Naive thymus-derived CD4-positive, alpha-beta T cell (primary cell): Measurements from ENCODE around the gene LRFN2. TPM values are rescaled to one million over a fixed set of nuclear protein-coding genes. Genes with fewer than 3 reads are reported as not detected.

ENCODE experiments used
- ATAC-seq: fragments of 150-1000 bp; cut with Tn5 transposase; 2 replicates; pipeline ENCODE4 v1.10.0; 2021; ENCODE audit warnings: mild to moderate bottlenecking, moderate library complexity
- CTCF ChIA-PET: fragments of 350-600 bp; sonication (Branson Sonifier 250); formaldehyde crosslinking; loops from one replicate; lab custom pipeline; 2021; ENCODE audit warnings: antibody characterized with exemption; lab: Charles Lee
- POLR2A ChIA-PET: fragments of 350-600 bp; sonication (Branson Sonifier 250); formaldehyde crosslinking; loops from one replicate; lab custom pipeline; 2021; ENCODE audit warnings: antibody characterized with exemption, inconsistent platforms; lab: Charles Lee
- DNase-seq, 9 donors: peaks; one replicate each; pipeline versions ENCODE4 v3.0.0 to v3.0.0-alpha.2; 2020 to 2022; ENCODE audit warnings: mixed read lengths in 1 of 9
- H3K27ac ChIP-seq: one replicate; pipeline ENCODE4 v1.7.0; 2013; ENCODE audit warnings: mild to moderate bottlenecking, low read depth, low read length, moderate library complexity
- H3K27me3 ChIP-seq, 2 donors: one replicate each; pipeline ENCODE4 v1.7.0; 2013; ENCODE audit warnings: low read length in 2 of 2, mild to moderate bottlenecking in 2 of 2, moderate library complexity in 2 of 2; ENCODE audit not compliant: control insufficient read depth in 2 of 2, insufficient read depth in 2 of 2
- H3K36me3 ChIP-seq, 3 experiments: 1 replicate in 2 of 3; 2 replicates in 1 of 3; pipeline ENCODE4 v1.7.0; 2013; ENCODE audit warnings: low read length in 3 of 3, mild to moderate bottlenecking in 3 of 3, moderate library complexity in 1 of 3; ENCODE audit not compliant: insufficient read depth in 3 of 3, control insufficient read depth in 2 of 3
- H3K4me1 ChIP-seq, 2 donors: one replicate each; pipeline ENCODE4 v1.7.0; 2013; ENCODE audit warnings: low read length in 2 of 2, mild to moderate bottlenecking in 2 of 2, moderate library complexity in 1 of 2; ENCODE audit not compliant: control insufficient read depth in 2 of 2, insufficient read depth in 2 of 2
- H3K4me3 ChIP-seq: 2 replicates; pipeline ENCODE4 v1.7.0; 2013; ENCODE audit warnings: mild to moderate bottlenecking, low read length
- H3K9me3 ChIP-seq, 3 experiments: 1 replicate in 2 of 3; 2 replicates in 1 of 3; pipeline ENCODE4 v1.7.0; 2013; ENCODE audit warnings: low read length in 3 of 3; ENCODE audit not compliant: control insufficient read depth in 2 of 3
- H3K27ac Mint-ChIP-seq, 9 donors: one replicate each; pipeline ENCODE4 v1.8.0; 2020 to 2022; ENCODE audit warnings: mixed read lengths in 9 of 9, mild to moderate bottlenecking in 8 of 9, moderate library complexity in 5 of 9, inconsistent platforms in 2 of 9
- H3K27me3 Mint-ChIP-seq, 5 donors: one replicate each; pipeline ENCODE4 v1.8.0; 2021 to 2022; ENCODE audit warnings: mixed read lengths in 5 of 5, mild to moderate bottlenecking in 1 of 5
- H3K36me3 Mint-ChIP-seq, 5 donors: one replicate each; pipeline ENCODE4 v1.8.0; 2020 to 2022; ENCODE audit warnings: mixed read lengths in 5 of 5, mild to moderate bottlenecking in 3 of 5, inconsistent platforms in 1 of 5
- H3K4me1 Mint-ChIP-seq, 7 donors: one replicate each; pipeline ENCODE4 v1.8.0; 2020 to 2022; ENCODE audit warnings: mixed read lengths in 7 of 7, mild to moderate bottlenecking in 3 of 7, inconsistent platforms in 1 of 7
- H3K4me3 Mint-ChIP-seq, 10 donors: one replicate each; pipeline ENCODE4 v1.8.0; 2020 to 2022; ENCODE audit warnings: mild to moderate bottlenecking in 10 of 10, mixed read lengths in 10 of 10, moderate library complexity in 6 of 10, inconsistent platforms in 2 of 10
- H3K9me3 Mint-ChIP-seq, 11 donors: one replicate each; pipeline ENCODE4 v1.8.0; 2020 to 2022; ENCODE audit warnings: mixed read lengths in 11 of 11, mild to moderate bottlenecking in 4 of 11, inconsistent platforms in 1 of 11, moderate library complexity in 1 of 11
- intact Hi-C, 2 donors: fragments of 100-400 bp; cut with micrococcal nuclease; formaldehyde crosslinking; loops; one replicate each; pipeline ENCODE4 v1.15.1; 2023
- polyA plus RNA-seq, 2 donors: library from polyadenylated mRNA; unstranded; fragments of 300-500 nt; fragmentation: Illumina TruSeq; gene quantifications; one replicate each; pipeline ENCODE4 v1.2.3, GENCODE V29; 2021
- total RNA-seq, 6 experiments: library from RNA in 5 of 6; stranded (reverse) in 5 of 6; gene quantifications; 1 replicate in 5 of 6; 2 replicates in 1 of 6; pipeline ENCODE4 v1.2.3 and lab custom pipeline; 2021 to 2026

LRFN2 gene
- total and polyA plus RNA-seq, 7 experiments from 2014 or later = 0.13 to 4.6 (median 0.43) TPM; not detected in 2

- H3K4me3 ChIP-seq = no peak overlapping the region
- H3K27me3 Mint-ChIP-seq = peaks cover 0 to 5% (median 0%) of the 10 kb centered on the region in 5 donors
- no peak overlapping the region for H3K27ac ChIP-seq
- no peaks in the 10 kb centered on the region for H3K4me1 ChIP-seq
- no peaks in the 10 kb centered on the region for H3K27me3 ChIP-seq
- no peaks in the 10 kb centered on the region for H3K9me3 ChIP-seq
- POLR2A ChIA-PET = no interaction called here
- ATAC-seq (peak; percentile 19), DNase-seq (no peak)
- intact Hi-C loops = no loop called here
- no peaks in the 10 kb centered on the region for H3K36me3 Mint-ChIP-seq
- peaks cover 0 to 3% (median 0%) of the 10 kb centered on the region in 7 donors for H3K4me1 Mint-ChIP-seq
- H3K4me3 Mint-ChIP-seq = no peak overlapping the region
- CTCF ChIA-PET = no interaction called here
- H3K9me3 Mint-ChIP-seq = no peaks in the 10 kb centered on the region
- no peaks in the 10 kb centered on the region for H3K36me3 ChIP-seq
- no peak overlapping the region for H3K27ac Mint-ChIP-seq
Observed at GRCh38 chr6:40543776-40544175, 43.4 kb downstream of the LRFN2 start.

- ChIA-PET POLR2A (no interaction called here), CTCF (no interaction called here)
- H3K36me3 Mint-ChIP-seq = no peaks in the 10 kb centered on the region
- Histone ChIP-seq H3K9me3 (no peaks in the 10 kb centered on the region), H3K36me3 (no peaks in the 10 kb centered on the region), H3K27me3 (no peaks in the 10 kb centered on the region), H3K27ac (no peak overlapping the region), H3K4me1 (no peaks in the 10 kb centered on the region), H3K4me3 (no peak overlapping the region)
- intact Hi-C loops = no loop called here
- no peak for DNase-seq
- H3K4me3 Mint-ChIP-seq = no peak overlapping the region
- H3K4me1 Mint-ChIP-seq = peaks cover 0 to 3% (median 0%) of the 10 kb centered on the region in 7 donors
- no peaks in the 10 kb centered on the region for H3K9me3 Mint-ChIP-seq
- no peak overlapping the region for H3K27ac Mint-ChIP-seq
- peaks cover 0 to 5% (median 2%) of the 10 kb centered on the region in 5 donors for H3K27me3 Mint-ChIP-seq
- ATAC-seq = no peak
Observed at GRCh38 chr6:40543146-40543545, 44.0 kb downstream of the LRFN2 start.

DNA sequence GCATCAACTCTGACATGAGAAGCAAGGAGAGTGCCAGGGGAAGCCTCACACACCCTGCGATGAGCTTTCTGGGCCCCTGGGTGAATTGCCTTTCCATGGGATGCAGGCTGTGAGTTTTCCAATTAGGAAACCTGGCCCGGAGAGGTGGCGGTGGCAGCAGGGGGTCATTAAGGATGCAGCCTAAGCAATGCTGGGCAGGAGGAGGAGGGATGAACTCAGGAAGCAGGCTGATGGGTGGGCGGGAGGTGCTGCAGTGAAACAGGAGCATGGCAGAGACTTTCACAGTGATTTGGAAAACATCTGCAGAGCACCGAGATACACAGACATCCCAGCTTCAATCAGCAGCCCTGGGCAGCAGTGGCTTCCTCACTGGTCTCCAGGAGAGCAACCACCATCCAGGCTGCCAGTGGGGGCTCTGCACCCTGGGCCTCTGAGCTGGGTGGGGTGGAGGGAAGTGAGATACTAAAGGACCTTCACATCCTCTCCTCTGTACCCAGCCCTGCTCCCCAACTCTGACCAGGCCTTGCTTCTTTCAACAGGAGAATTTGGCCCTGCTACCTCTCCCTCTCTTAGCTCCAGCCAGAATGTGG is 44.9 kb downstream of the LRFN2 start:
- ChIA-PET CTCF (no interaction called here), POLR2A (no interaction called here)
- no peak for DNase-seq

DNA sequence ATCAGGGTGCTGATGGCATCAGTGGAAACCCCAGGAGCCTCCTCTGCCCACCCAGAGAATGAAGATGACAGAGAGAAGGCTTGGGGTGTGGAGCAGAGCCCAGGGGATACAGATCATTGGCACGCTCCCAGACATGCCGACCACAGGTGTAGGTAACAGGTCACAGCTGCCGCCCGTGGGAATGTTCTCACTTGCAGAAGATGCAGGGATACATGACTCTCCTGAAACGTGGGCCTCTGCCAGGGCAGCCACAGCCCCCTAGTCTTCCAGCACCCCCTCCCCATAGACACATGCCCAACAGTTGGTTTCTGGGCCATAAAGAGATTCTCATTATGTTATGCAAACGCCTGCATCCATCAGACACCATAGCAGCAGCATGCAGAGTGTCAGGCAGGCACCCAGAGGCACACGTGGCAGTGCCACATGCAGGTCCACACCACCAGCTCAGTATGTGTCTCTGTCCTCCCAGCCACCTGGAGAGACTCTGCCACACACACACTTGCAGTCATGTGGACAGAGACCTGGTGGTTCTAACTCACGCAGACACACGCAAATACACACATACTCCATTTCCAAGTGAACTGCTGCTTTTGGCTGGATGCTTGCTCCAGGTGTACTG is 45.5 kb downstream of the LRFN2 start:
- ChIA-PET POLR2A (no interaction called here), CTCF (no interaction called here)
- Mint-ChIP-seq H3K4me3 (peak overlapping the region in 1 of 10 donors; percentile 45), H3K4me1 (peaks cover 0 to 3% (median 0%) of the 10 kb centered on the region in 7 donors), H3K27ac (no peak overlapping the region), H3K9me3 (peaks cover 0 to 2% (median 0%) of the 10 kb centered on the region in 11 donors), H3K36me3 (no peaks in the 10 kb centered on the region), H3K27me3 (peaks cover 0 to 4% (median 0%) of the 10 kb centered on the region in 5 donors)
- H3K36me3 ChIP-seq = no peaks in the 10 kb centered on the region
- DNase-seq (no peak), ATAC-seq (no peak)
- no peak overlapping the region for H3K4me3 ChIP-seq
- H3K4me1 ChIP-seq = no peaks in the 10 kb centered on the region
- intact Hi-C loops = no loop called here
- no peak overlapping the region for H3K27ac ChIP-seq
- H3K9me3 ChIP-seq = no peaks in the 10 kb centered on the region
- no peaks in the 10 kb centered on the region for H3K27me3 ChIP-seq

More for the DNA sequence above, 44.9 kb downstream of the LRFN2 start:
- H3K4me3 Mint-ChIP-seq = no peak overlapping the region
- ATAC-seq = no peak
- Histone ChIP-seq H3K9me3 (no peaks in the 10 kb centered on the region), H3K27me3 (no peaks in the 10 kb centered on the region), H3K36me3 (no peaks in the 10 kb centered on the region), H3K4me3 (no peak overlapping the region), H3K27ac (no peak overlapping the region), H3K4me1 (no peaks in the 10 kb centered on the region)
- intact Hi-C loops = no loop called here
- no peak overlapping the region for H3K27ac Mint-ChIP-seq
- peaks cover 0 to 4% (median under 1%) of the 10 kb centered on the region in 5 donors for H3K27me3 Mint-ChIP-seq
- H3K36me3 Mint-ChIP-seq = no peaks in the 10 kb centered on the region
- peaks cover 0 to 3% (median 0%) of the 10 kb centered on the region in 7 donors for H3K4me1 Mint-ChIP-seq
- H3K9me3 Mint-ChIP-seq = peaks cover 0 to 2% (median 0%) of the 10 kb centered on the region in 11 donors

DNA sequence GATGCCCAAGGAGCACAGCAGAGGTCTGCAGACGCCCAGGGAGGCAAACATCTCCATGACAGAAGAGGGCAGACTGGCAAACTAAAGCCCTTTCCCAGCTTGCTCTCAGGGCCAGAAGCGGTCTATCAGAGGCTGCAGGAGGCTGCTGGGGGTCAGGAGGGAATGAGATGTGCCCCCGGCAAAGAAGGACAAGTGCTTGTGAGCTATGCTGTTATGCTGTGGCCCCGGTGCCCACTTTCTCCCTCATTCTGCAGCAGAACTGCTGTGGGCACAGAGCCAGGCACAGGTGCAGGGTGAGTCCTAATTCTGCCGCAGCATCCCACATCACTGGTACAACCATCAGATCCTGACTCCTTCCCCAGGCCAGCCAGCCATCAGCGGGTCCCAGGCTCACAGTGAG is 46.4 kb downstream of the LRFN2 start:
- Mint-ChIP-seq H3K4me3 (no peak overlapping the region), H3K36me3 (no peaks in the 10 kb centered on the region), H3K27ac (no peak overlapping the region), H3K27me3 (peaks cover 0 to 4% (median 1%) of the 10 kb centered on the region in 5 donors), H3K4me1 (peaks cover 0 to 3% (median 0%) of the 10 kb centered on the region in 7 donors), H3K9me3 (peaks cover 0 to 2% (median 0%) of the 10 kb centered on the region in 11 donors)
- no peaks in the 10 kb centered on the region for H3K36me3 ChIP-seq
- no peak for ATAC-seq
- ChIA-PET CTCF (no interaction called here), POLR2A (no interaction called here)
- H3K4me3 ChIP-seq = no peak overlapping the region
- no peaks in the 10 kb centered on the region for H3K9me3 ChIP-seq
- H3K27ac ChIP-seq = no peak overlapping the region
- intact Hi-C loops = no loop called here
- no peaks in the 10 kb centered on the region for H3K27me3 ChIP-seq
- H3K4me1 ChIP-seq = no peaks in the 10 kb centered on the region
- no peak for DNase-seq

- POLR2A ChIA-PET = no interaction called here
- Mint-ChIP-seq H3K27me3 (peaks cover 0 to 5% (median 2%) of the 10 kb centered on the region in 5 donors), H3K4me1 (peaks cover 0 to 6% (median 0%) of the 10 kb centered on the region in 7 donors), H3K36me3 (no peaks in the 10 kb centered on the region), H3K4me3 (no peak overlapping the region), H3K9me3 (peaks cover 0 to 2% (median 0%) of the 10 kb centered on the region in 11 donors), H3K27ac (no peak overlapping the region)
- Histone ChIP-seq H3K27me3 (no peaks in the 10 kb centered on the region), H3K27ac (no peak overlapping the region), H3K4me1 (no peaks in the 10 kb centered on the region), H3K4me3 (no peak overlapping the region), H3K9me3 (no peaks in the 10 kb centered on the region), H3K36me3 (no peaks in the 10 kb centered on the region)
- intact Hi-C loops = no loop called here
- ATAC-seq (no peak), DNase-seq (no peak)
- CTCF ChIA-PET = no interaction called here
Observed at GRCh38 chr6:40539853-40540252, 47.3 kb downstream of the LRFN2 start.

DNA sequence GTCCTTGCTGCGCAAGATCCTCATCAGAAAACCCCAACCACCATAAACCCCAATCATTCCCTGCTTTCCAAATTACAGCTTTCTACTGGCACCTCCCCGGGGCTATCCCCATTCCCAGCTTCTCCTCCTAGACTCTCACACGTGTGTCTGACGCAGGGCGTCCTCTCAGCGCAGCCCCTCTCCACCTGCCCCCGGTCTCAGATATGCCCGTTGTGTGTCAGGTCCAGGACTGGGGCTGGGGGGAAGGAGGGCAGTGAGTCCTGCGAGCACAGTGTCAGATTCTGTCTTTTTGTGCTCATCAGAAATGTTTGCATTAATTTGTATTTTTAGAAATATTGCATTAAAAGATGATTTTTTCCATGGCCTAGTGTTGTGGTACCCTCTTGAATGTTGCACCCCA is 48.6 kb downstream of the LRFN2 start:
- DNase-seq (no peak), ATAC-seq (no peak)
- Mint-ChIP-seq H3K4me3 (no peak overlapping the region), H3K27me3 (peaks cover 0 to 5% (median 2%) of the 10 kb centered on the region in 5 donors), H3K36me3 (no peaks in the 10 kb centered on the region), H3K27ac (no peak overlapping the region), H3K4me1 (peaks cover 0 to 4% (median 0%) of the 10 kb centered on the region in 7 donors), H3K9me3 (peaks cover 0 to 2% (median 0%) of the 10 kb centered on the region in 11 donors)
- H3K27me3 ChIP-seq = no peaks in the 10 kb centered on the region
- intact Hi-C loops = no loop called here
- H3K27ac ChIP-seq = no peak overlapping the region
- CTCF ChIA-PET = no interaction called here
- H3K4me1 ChIP-seq = no peaks in the 10 kb centered on the region
- POLR2A ChIA-PET = no interaction called here
- H3K36me3 ChIP-seq = no peaks in the 10 kb centered on the region
- H3K4me3 ChIP-seq = no peak overlapping the region
- no peaks in the 10 kb centered on the region for H3K9me3 ChIP-seq
